Measurements from ENCODE around the gene RNLS. TPM values are rescaled to one million over a fixed set of nuclear protein-coding genes. Genes with fewer than 3 reads are reported as not detected.
A peak's percentile ranks its signal among the peaks of the same experiment; 100 is the strongest.

Gene RNLS
- total and polyA plus RNA-seq, 2 of the 4 experiments (the other 2 are of a cell fraction) = 4.5 to 7.0 TPM

GRCh38 chr10:88536437-88536836 is 46.7 kb downstream of the RNLS start:
- Histone ChIP-seq H3K18ac (ENCODE audit: low read depth, low read length) (no peak overlapping the region), H4K8ac (ENCODE audit: low read depth in 2 of 2, low read length in 2 of 2) (no peak overlapping the region), H2BK15ac (ENCODE audit: low read depth, low read length) (no peak overlapping the region), H3K36me3 (ENCODE audit: control insufficient read depth, insufficient read depth, low read length) (no peaks in the 10 kb centered on the region), H3K9ac (ENCODE audit: low read depth, low read length) (no peak overlapping the region), H4K20me1 (ENCODE audit: insufficient read depth, low read length) (no peaks in the 10 kb centered on the region), H3K4ac (ENCODE audit: low read depth, low read length) (no peak overlapping the region), H2BK20ac (ENCODE audit: low read depth, low read length) (no peak overlapping the region), H3K4me2 (ENCODE audit: low read depth, low read length) (no peak overlapping the region), H2AK9ac (replicated peaks; ENCODE audit: low read depth, low read length, poor library complexity) (no peak overlapping the region), H3K27me3 (ENCODE audit: control insufficient read depth, insufficient read depth, low read length) (peaks cover 1% of the 10 kb centered on the region), H3K4me3 (ENCODE audit: insufficient read depth, low read depth, low read length) (no peak overlapping the region), H3K14ac (replicated peaks; ENCODE audit: low read depth, low read length) (no peak overlapping the region), H3K56ac (ENCODE audit: extremely low read depth, insufficient read depth, low read length) (no peak overlapping the region), H2BK5ac (ENCODE audit: low read depth, low read length, poor library complexity, severe bottlenecking) (no peak overlapping the region), H2BK120ac (ENCODE audit: low read depth, low read length) (no peak overlapping the region), H4K91ac (ENCODE audit: insufficient read depth, low read depth, low read length) (no peak overlapping the region), H4K5ac (ENCODE audit: low read depth, low read length) (no peak overlapping the region), H3K79me1 (ENCODE audit: low read depth in 1 of 2, low read length in 2 of 2) (no peaks in the 10 kb centered on the region), H3K27ac (ENCODE audit: insufficient read depth, low read length) (no peak overlapping the region), H3K9me1 (ENCODE audit: insufficient read depth, low read length) (no peaks in the 10 kb centered on the region), H2AK5ac (ENCODE audit: low read depth, low read length) (peak overlapping the region; percentile 48), H3K9me3 (ENCODE audit: control insufficient read depth, insufficient read depth, low read length) (no peaks in the 10 kb centered on the region), H2AFZ (replicated peaks; ENCODE audit: low read length, poor library complexity) (no peak overlapping the region), H3K23ac (ENCODE audit: low read depth, low read length) (no peak overlapping the region), H3K4me1 (ENCODE audit: control insufficient read depth, insufficient read depth, low read length) (peaks cover 2% of the 10 kb centered on the region; the same call in 1 of the 2 replicates)
- no TSS peak for BruUV-seq (replicated peaks)
- WGBS, 2 experiments (ENCODE audit: extremely low coverage in 2 of 2, insufficient read length in 1 of 2) = 89% methylated on average over 4 of the region's 4 CpGs; no CpG with 5 or more reads in 1 of the 2 experiments
- ChIA-PET CTCF (no interaction called here), POLR2A (ENCODE audit: unreplicated experiment) (no interaction called here)
- in situ Hi-C loops (cut with MboI; ENCODE audit: low sequenced_read_pairs) (no loop called here), dilution Hi-C loops (cut with HindIII; ENCODE audit: low sequenced_read_pairs, unreplicated experiment) (no loop called here), intact Hi-C loops (cut with micrococcal nuclease) (no loop called here)
- no peak for TF ChIP-seq MXI1 (IDR thresholded peaks at IDR 0.05; ENCODE audit: borderline replicate concordance, low read depth, low read length)
- DNase-seq (no peak), ATAC-seq (ENCODE audit: low read depth) (no peak)

Measured in IMR-90 (cell line).